HG03045 (cell line): Measurements from ENCODE around the gene YTHDF2.

Experiments
- ATAC-seq: cut with Tn5 transposase; IDR thresholded peaks from one replicate; pipeline ENCODE4 v1.9.1; 2021; ENCODE audit warnings: mild to moderate bottlenecking, moderate library complexity; ENCODE audit not compliant: unreplicated experiment

YTHDF2 gene

GRCh38 chr1:28796352-28797211 lies 59.8 kb downstream of the YTHDF2 start:
- no peak for ATAC-seq

DNA sequence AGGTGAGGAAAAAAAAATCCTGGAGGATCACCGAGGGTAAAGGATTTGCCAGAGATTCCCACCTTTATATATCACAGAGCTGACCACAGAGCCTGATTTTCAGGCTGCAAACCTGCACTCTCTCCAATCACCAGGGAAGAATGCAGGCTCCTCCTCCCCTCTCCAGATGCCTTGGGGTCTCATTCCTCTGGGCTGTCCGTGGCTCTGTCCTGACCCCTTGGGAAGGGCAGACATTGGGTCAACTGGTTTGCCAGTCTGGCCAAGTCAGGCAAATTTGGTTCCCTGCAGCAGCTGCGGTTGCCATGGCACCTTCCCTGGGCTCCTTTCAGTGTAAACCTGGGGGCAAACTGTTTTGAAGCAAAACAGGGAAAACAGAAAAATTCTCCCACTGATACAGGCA lies 63.6 kb downstream of the YTHDF2 start:
- ATAC-seq: no peak

DNA sequence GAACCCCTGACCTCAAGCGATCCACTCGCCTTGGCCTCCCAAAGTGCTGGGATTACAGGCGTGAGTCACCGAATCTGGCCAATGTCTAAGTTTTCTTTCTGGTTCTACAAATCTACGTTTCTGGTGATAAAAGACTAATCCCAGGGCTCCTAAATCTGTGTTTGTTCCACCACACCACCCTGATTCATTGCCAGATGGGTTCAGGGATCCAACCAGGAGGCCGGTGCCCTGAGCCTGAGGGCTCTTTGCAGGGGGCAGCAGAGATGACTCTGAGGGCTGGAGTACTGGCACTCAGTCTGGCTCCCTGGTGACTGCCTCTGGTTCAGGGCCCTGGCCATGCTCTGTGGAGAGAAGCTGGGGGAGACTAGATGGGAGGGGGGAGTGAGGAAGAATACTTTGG lies 64.7 kb downstream of the YTHDF2 start:
- no peak for ATAC-seq

GRCh38 chr1:28803051-28803450 lies 66.3 kb downstream of the YTHDF2 start:
- no peak for ATAC-seq

DNA sequence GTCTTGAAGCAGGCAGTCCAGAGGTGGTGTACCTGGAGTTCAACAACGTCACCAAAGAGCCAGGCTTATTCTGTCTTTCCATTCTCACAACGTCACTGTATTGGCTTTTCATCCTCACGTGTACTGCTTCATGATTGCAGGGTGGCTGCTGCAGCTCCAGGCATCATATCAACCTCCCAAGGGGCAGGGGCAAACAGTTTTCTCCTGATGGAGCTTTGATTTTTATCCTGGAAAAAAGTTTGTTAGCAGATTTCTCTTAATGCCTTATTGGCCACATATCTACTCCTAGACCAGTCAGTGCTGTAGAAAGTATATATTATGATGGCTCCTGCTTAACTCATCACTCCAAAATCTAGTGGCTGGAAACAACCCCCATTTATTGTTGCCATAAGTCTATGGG lies 66.9 kb downstream of the YTHDF2 start:
- ATAC-seq: no peak

GRCh38 chr1:28804071-28804470 lies 67.3 kb downstream of the YTHDF2 start:
- ATAC-seq: no peak

DNA sequence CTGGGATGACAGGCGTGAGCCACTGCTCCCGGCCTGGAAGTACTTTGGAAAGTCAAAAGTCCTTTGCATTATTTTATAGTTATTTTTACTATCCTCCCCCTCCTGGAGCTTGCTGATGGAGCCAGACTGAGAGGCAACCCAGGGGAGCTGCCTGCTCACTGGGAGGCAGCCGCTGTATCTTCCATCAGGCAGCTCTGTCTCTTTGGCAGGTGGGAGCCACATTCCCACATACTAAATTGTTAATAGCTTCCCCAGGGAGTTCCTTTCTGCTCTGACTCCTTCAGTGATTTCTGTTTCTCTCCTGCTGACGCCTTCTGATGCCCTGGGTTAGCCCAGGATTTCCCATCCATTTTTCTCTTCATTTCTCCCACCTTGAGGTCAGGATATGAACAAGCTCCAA lies 70.3 kb downstream of the YTHDF2 start:
- no peak for ATAC-seq

GRCh38 chr1:28807986-28808385 lies 71.2 kb downstream of the YTHDF2 start:
- no peak for ATAC-seq

DNA sequence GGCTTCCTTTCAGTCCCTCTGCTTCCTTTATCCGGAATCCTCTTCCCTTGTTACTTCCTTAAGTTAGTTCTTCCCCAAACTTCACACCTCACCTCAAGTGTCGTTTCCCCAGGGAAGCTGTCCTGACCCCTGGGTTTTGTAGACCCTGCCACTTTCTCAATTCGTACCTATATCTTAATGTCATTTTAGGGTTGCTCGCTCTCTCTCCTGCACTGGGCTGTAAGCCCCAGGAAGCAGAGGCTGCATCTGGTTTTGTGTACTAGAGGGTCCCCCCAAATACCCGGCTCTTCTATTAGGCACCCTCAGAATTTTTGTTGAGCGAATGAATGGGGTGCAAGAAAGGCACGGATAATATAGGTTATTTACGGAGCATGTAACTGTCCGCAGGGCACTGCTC lies 74.6 kb downstream of the YTHDF2 start:
- ATAC-seq: no peak

DNA sequence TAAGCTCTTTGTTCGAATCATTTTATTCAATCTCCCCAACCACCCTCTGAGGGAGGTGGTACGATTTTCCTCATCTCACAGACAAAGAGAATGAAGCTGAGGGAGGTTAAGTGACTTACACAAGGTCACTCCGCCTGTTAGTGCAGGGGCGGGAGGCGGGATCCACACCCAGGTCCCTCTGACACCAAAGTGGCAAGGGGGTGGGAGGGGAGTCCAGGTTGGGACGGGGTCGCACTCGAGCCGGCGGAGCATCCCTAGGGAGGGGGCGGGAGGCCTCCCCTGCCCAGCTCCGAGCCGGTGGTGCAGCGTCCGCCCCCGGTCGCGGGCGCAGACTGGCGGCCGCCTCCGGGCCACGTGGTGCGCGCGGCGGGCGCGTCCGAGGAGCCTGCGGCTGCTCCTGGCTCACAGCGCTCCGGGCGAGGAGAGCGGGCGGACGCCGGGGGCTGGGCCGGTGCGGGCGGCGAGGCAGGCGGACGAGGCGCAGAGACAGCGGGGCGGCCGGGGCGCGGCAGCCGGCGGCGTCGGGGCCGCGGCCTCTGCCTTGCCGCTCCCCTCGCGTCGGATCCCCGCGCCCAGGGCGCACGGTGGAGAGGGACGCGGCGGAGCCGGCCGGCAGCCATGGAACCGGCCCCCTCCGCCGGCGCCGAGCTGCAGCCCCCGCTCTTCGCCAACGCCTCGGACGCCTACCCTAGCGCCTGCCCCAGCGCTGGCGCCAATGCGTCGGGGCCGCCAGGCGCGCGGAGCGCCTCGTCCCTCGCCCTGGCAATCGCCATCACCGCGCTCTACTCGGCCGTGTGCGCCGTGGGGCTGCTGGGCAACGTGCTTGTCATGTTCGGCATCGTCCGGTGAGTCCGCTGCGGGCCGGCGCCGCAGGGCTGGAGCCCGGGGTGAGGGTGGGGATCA lies 75.3 kb downstream of the YTHDF2 start, which contains the start of gene OPRD1:
Gene OPRD1 (plus strand): TSS at position 405 of the 903 bp plus-strand sequence. CDS start 214 bp downstream, at position 619.
- no peak for ATAC-seq

GRCh38 chr1:28812669-28813468 lies 76.1 kb downstream of the YTHDF2 start:
- no peak for ATAC-seq

DNA sequence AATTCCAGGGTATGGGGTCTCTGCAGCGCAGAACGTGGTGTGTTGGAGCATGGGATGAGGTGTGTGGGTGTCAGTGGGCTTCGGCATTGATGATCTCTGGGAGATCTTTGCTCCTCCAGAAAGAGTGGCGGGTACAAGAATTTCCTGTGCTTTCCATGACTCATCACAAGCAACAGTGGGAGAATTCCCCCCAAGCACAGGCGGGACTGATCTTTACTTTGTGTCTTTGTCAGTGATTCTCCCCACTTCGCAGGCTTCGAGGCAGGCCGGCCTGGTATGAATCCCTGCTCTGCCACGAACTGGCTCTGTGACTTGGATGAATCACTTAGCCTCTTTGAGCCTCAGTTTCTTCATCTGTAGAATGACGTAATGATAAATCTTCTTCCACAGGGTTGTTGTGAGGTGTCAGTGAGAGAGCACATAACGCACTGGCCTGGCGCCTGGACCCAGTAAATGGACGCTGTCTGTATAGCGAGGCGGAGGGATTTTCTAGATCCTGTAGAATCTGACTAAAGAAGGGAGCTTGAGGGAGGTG lies 77.3 kb downstream of the YTHDF2 start:
- ATAC-seq: no peak

GRCh38 chr1:28815533-28816185 lies 78.9 kb downstream of the YTHDF2 start:
- ATAC-seq: no peak

DNA sequence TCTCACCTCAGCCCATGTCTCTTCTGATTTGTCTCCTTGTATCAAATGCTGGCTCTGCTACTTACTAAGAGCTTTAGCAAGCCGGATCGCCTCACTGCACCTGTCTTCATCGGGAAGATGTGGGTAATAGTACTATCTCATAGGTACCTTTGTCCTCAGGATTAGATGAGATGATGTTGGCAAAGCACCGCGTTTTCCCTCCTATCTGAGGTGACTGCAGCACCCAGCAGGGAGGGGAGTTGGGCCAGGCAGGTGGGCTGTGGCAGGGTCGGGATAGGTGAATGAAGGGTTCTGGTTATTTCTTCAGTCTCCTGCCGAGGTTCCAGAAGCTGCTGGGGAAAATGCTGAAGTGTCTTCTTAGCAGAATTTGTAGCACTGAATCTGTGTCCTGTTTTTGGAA lies 80.4 kb downstream of the YTHDF2 start:
- ATAC-seq: no peak

GRCh38 chr1:28819020-28819419 lies 82.3 kb downstream of the YTHDF2 start:
- no peak for ATAC-seq
